ENCODE data around the gene ARPC1A. TPM values are rescaled to one million over a fixed set of nuclear protein-coding genes. Genes with fewer than 3 reads are reported as not detected.
"Not testable (repeated sequence)": the region's sequence is repeated elsewhere in the genome, so short reads cannot be mapped to it uniquely, and the experiment has no call there.

The ARPC1A gene
- total RNA-seq (2021; ENCODE audit: unreplicated experiment) (253 TPM), Bru-seq, nascent RNA (percentile 91 among the genes with signal in this experiment), BruChase-seq, experiment 1, labeled RNA remaining after a 2-hour chase (percentile 98 among the genes with signal in this experiment), BruChase-seq, experiment 2, labeled RNA remaining after a 6-hour chase (percentile 99 among the genes with signal in this experiment)
- polyA plus RNA-seq (2012; ENCODE audit: insufficient read length): 200 TPM
- long read RNA-seq, transcript ARPC1A-201 (10 exons, 1,565 nt): major isoform, 259 of 313 reads
- long read RNA-seq, partial matches to known transcripts: 41 of 313 reads
- long read RNA-seq, other reads (novel, unspliced or antisense): 10 of 313 reads

- intact Hi-C loops (cut with micrococcal nuclease; ENCODE audit: unreplicated experiment): no loop called here
- TF ChIP-seq SIN3A (IDR thresholded peaks at IDR 0.05; ENCODE audit: borderline replicate concordance, insufficient read depth, low read depth, low read length) (peak; percentile 94; the same call in 1 of the 2 replicates), TCF7L2 (IDR thresholded peaks at IDR 0.05; ENCODE audit: low read depth, low read length) (peak; percentile 71), POLR2AphosphoS5 (IDR thresholded peaks at IDR 0.05; ENCODE audit: low read depth, low read length) (peak; percentile 99), REST (IDR thresholded peaks at IDR 0.05; ENCODE audit: insufficient read depth in 1 of 2, low read depth in 2 of 2, low read length in 1 of 2) (no peak; a peak in 1 of 4 replicates)
- TF ChIP-seq, protein P1, sequence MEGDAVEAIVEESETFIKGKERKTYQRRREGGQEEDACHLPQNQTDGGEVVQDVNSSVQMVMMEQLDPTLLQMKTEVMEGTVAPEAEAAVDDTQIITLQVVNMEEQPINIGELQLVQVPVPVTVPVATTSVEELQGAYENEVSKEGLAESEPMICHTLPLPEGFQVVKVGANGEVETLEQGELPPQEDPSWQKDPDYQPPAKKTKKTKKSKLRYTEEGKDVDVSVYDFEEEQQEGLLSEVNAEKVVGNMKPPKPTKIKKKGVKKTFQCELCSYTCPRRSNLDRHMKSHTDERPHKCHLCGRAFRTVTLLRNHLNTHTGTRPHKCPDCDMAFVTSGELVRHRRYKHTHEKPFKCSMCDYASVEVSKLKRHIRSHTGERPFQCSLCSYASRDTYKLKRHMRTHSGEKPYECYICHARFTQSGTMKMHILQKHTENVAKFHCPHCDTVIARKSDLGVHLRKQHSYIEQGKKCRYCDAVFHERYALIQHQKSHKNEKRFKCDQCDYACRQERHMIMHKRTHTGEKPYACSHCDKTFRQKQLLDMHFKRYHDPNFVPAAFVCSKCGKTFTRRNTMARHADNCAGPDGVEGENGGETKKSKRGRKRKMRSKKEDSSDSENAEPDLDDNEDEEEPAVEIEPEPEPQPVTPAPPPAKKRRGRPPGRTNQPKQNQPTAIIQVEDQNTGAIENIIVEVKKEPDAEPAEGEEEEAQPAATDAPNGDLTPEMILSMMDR (IDR thresholded peaks at IDR 0.05): no peak
- CTCF ChIA-PET: no interaction called here
These were observed at the start of gene ARPC1A for GRCh38 chr7:99325592-99326407. Gene ARPC1A, plus strand, starts transcription at chr7:99325898. Its CDS starts 7,456 bp downstream, at chr7:99333354.

GRCh38 chr7:99278180-99278579 is 47.5 kb upstream of the ARPC1A start:
- ATAC-seq (no peak), DNase-seq (ENCODE audit: low read depth, low spot score) (no peak)
- no peaks in the 10 kb centered on the region for H3K9me3 ChIP-seq (ENCODE audit: control insufficient read depth, insufficient read depth, low read depth, low read length)
- no peaks in the 10 kb centered on the region for H3K36me3 ChIP-seq (ENCODE audit: control insufficient read depth, insufficient read depth, low read length)
- no peaks in the 10 kb centered on the region for H3K27me3 ChIP-seq (ENCODE audit: control insufficient read depth, insufficient read depth, low read length)
- TF ChIP-seq REST (IDR thresholded peaks at IDR 0.05; ENCODE audit: insufficient read depth in 1 of 2, low read depth in 2 of 2, low read length in 1 of 2) (no peak), POLR2AphosphoS5 (IDR thresholded peaks at IDR 0.05; ENCODE audit: low read depth, low read length) (no peak)
- no peak overlapping the region for H3K4me3 ChIP-seq (ENCODE audit: low read depth in 2 of 2, low read length in 2 of 2)
- no peak overlapping the region for H3K27ac ChIP-seq (ENCODE audit: low read length)
- intact Hi-C loops (cut with micrococcal nuclease; ENCODE audit: unreplicated experiment) (no loop called here), in situ Hi-C loops (cut with HindIII; ENCODE audit: low pct_unique_long_range_greater_than_20kb, low sequenced_read_pairs) (no loop called here)
- no peaks in the 10 kb centered on the region for H3K4me1 ChIP-seq (ENCODE audit: control insufficient read depth, insufficient read depth, low read length)
- ChIA-PET CTCF (no interaction called here), POLR2A (no interaction called here)
- BruUV-seq (replicated peaks): no TSS peak

More at GRCh38 chr7:99325592-99326407, at the start of gene ARPC1A:
- peak within 1 kb of the TSS; percentile 99 for H3K27ac ChIP-seq (ENCODE audit: low read length)
- H3K9me3 ChIP-seq (ENCODE audit: control insufficient read depth, insufficient read depth, low read depth, low read length): no peaks in the 10 kb centered on the region
- peak; percentile 97 for ATAC-seq
- BruUV-seq (replicated peaks): no TSS peak
- peaks cover 25% of the 10 kb centered on the region for H3K4me1 ChIP-seq (ENCODE audit: control insufficient read depth, insufficient read depth, low read length)
- no peaks in the 10 kb centered on the region for H3K27me3 ChIP-seq (ENCODE audit: control insufficient read depth, insufficient read depth, low read length)
- peak; percentile 84 for DNase-seq (ENCODE audit: low read depth, low spot score)
- in situ Hi-C loops (cut with HindIII; ENCODE audit: low pct_unique_long_range_greater_than_20kb, low sequenced_read_pairs): no loop called here
- H3K4me3 ChIP-seq (ENCODE audit: low read depth in 2 of 2, low read length in 2 of 2): peak within 1 kb of the TSS; percentile 87 to 96
- peaks cover 4% of the 10 kb centered on the region; the same call in 1 of the 2 replicates for H3K36me3 ChIP-seq (ENCODE audit: control insufficient read depth, insufficient read depth, low read length)
- POLR2A ChIA-PET: no interaction called here

DNA sequence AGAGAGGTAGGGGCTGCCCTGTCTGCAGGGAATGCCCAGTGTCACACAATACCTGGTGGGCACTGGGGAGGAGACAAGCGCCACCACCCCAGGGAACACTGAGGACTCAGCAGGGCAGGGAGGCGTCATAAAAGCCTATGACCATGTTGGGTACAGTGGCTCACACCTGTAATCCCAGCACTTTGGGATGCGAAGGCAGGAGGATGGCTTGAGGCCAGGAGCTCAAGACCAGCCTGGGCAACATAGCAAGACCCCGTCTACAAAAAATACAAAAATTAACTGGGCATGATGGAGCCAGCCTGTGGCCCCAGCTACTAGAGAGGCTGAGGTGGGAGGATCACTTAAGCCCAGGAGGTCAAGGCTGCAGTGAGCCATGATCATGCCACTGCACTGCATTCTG is 41.5 kb upstream of the ARPC1A start:
- H3K27ac ChIP-seq (ENCODE audit: low read length); DNase-seq (ENCODE audit: low read depth, low spot score); H3K36me3 ChIP-seq (ENCODE audit: control insufficient read depth, insufficient read depth, low read length); CTCF ChIA-PET; H3K4me1 ChIP-seq (ENCODE audit: control insufficient read depth, insufficient read depth, low read length); H3K9me3 ChIP-seq (ENCODE audit: control insufficient read depth, insufficient read depth, low read depth, low read length); H3K27me3 ChIP-seq (ENCODE audit: control insufficient read depth, insufficient read depth, low read length); in situ Hi-C loops (cut with HindIII; ENCODE audit: low pct_unique_long_range_greater_than_20kb, low sequenced_read_pairs); intact Hi-C loops (cut with micrococcal nuclease; ENCODE audit: unreplicated experiment); BruUV-seq (replicated peaks); H3K4me3 ChIP-seq (ENCODE audit: low read depth in 2 of 2, low read length in 2 of 2); ATAC-seq: not testable (repeated sequence)
- POLR2A ChIA-PET: interaction anchor here (0.5 kb wide), 1 partner anchor 109 kb away, joined by 3 read pairs; no protein-coding TSS in a partner anchor
